ENCODE results near the gene SSX2IP. TPM values are rescaled to one million over a fixed set of nuclear protein-coding genes. Genes with fewer than 3 reads are reported as not detected.

The SSX2IP gene
- polyA plus RNA-seq, 3 donors, result 0.85 to 2.8 (median 2.2) TPM

- H3K4me3 Mint-ChIP-seq, result no peak overlapping the region
- peaks cover 0 to 2% of the 10 kb centered on the region in 2 donors for H3K36me3 Mint-ChIP-seq
- H3K27ac Mint-ChIP-seq, result no peak overlapping the region
- intact Hi-C loops (cut with micrococcal nuclease), result loop anchor here (5.0 kb wide), 2 partner anchors 188 to 483 kb away; partner anchors contain the start of gene PRKACB (in 1 of the 2)
- Histone ChIP-seq H3K27ac (ENCODE audit: low read depth in 1 of 2, low read length in 2 of 2) (no peak overlapping the region), H3K4me2 (replicated peaks; ENCODE audit: extremely low read depth, low read length, poor library complexity, severe bottlenecking) (no peak overlapping the region), H3K4me1 (ENCODE audit: control insufficient read depth in 1 of 2, insufficient read depth in 2 of 2, low read length in 2 of 2) (peaks cover 5 to 7% of the 10 kb centered on the region in 2 donors), H4K20me1 (ENCODE audit: insufficient read depth, low read length) (no peaks in the 10 kb centered on the region), H3K4me3 (replicated peaks in 1 of 3; ENCODE audit: low read depth in 2 of 3, low read length in 3 of 3) (no peak overlapping the region), H3K9ac (ENCODE audit: insufficient read depth, low read length, poor library complexity, severe bottlenecking) (no peak overlapping the region), H3K36me3 (replicated peaks in 1 of 2; ENCODE audit: control insufficient read depth in 1 of 2, insufficient read depth in 2 of 2, low read length in 2 of 2) (no peaks in the 10 kb centered on the region), H2AFZ (ENCODE audit: insufficient read depth, low read depth, low read length, poor library complexity, severe bottlenecking) (no peak overlapping the region), H3K9me3 (replicated peaks in 1 of 2; ENCODE audit: control insufficient read depth in 1 of 2, insufficient read depth in 1 of 2, low read length in 2 of 2) (no peaks in the 10 kb centered on the region), H3K27me3 (ENCODE audit: control insufficient read depth in 2 of 2, insufficient read depth in 2 of 2, low read length in 2 of 2) (no peaks in the 10 kb centered on the region), H3K79me2 (ENCODE audit: insufficient read depth, low read length) (no peaks in the 10 kb centered on the region)
- peaks cover 7% of the 10 kb centered on the region for H3K4me1 Mint-ChIP-seq
- WGBS (ENCODE audit: insufficient coverage), result 100% methylated on average over 3 of the region's 5 CpGs
- no peaks in the 10 kb centered on the region for H3K9me3 Mint-ChIP-seq
- DNase-seq, result no peak
- peaks cover 0 to 3% (median under 1%) of the 10 kb centered on the region in 3 donors for H3K27me3 Mint-ChIP-seq (ENCODE audit: low read depth in 3 of 3)
- TF ChIP-seq CTCF (IDR thresholded peaks at IDR 0.05), result no peak
Observed at GRCh38 chr1:84624876-84625275, 65.4 kb downstream of the SSX2IP start.

- Histone ChIP-seq H4K20me1 (ENCODE audit: insufficient read depth, low read length) (no peaks in the 10 kb centered on the region), H2AFZ (ENCODE audit: insufficient read depth, low read depth, low read length, poor library complexity, severe bottlenecking) (no peak overlapping the region), H3K27me3 (ENCODE audit: control insufficient read depth in 2 of 2, insufficient read depth in 2 of 2, low read length in 2 of 2) (no peaks in the 10 kb centered on the region), H3K9me3 (replicated peaks in 1 of 2; ENCODE audit: control insufficient read depth in 1 of 2, insufficient read depth in 1 of 2, low read length in 2 of 2) (no peaks in the 10 kb centered on the region), H3K36me3 (replicated peaks in 1 of 2; ENCODE audit: control insufficient read depth in 1 of 2, insufficient read depth in 2 of 2, low read length in 2 of 2) (no peaks in the 10 kb centered on the region), H3K9ac (ENCODE audit: insufficient read depth, low read length, poor library complexity, severe bottlenecking) (no peak overlapping the region), H3K4me2 (replicated peaks; ENCODE audit: extremely low read depth, low read length, poor library complexity, severe bottlenecking) (no peak overlapping the region), H3K27ac (ENCODE audit: low read depth in 1 of 2, low read length in 2 of 2) (no peak overlapping the region), H3K4me3 (replicated peaks in 1 of 3; ENCODE audit: low read depth in 2 of 3, low read length in 3 of 3) (no peak overlapping the region), H3K79me2 (ENCODE audit: insufficient read depth, low read length) (no peaks in the 10 kb centered on the region), H3K4me1 (ENCODE audit: control insufficient read depth in 1 of 2, insufficient read depth in 2 of 2, low read length in 2 of 2) (peaks cover 5 to 16% of the 10 kb centered on the region in 2 donors)
- Mint-ChIP-seq H3K4me3 (no peak overlapping the region), H3K27ac (no peak overlapping the region), H3K9me3 (no peaks in the 10 kb centered on the region), H3K36me3 (peaks cover 0 to 2% of the 10 kb centered on the region in 2 donors), H3K27me3 (ENCODE audit: low read depth in 3 of 3) (peaks cover 0 to 8% (median 2%) of the 10 kb centered on the region in 3 donors), H3K4me1 (peaks cover 13% of the 10 kb centered on the region)
- WGBS (ENCODE audit: insufficient coverage), result 91% methylated on average over 14 of the region's 14 CpGs
- DNase-seq, result no peak
- intact Hi-C loops (cut with micrococcal nuclease), result loop anchor here (2.0 to 5.0 kb wide), 3 partner anchors 49 to 479 kb away; partner anchors contain the start of gene PRKACB (in 1 of the 2)
- no peak for TF ChIP-seq CTCF (IDR thresholded peaks at IDR 0.05)
Observed at GRCh38 chr1:84621553-84621952, 68.7 kb downstream of the SSX2IP start.

Data from CD14-positive monocyte (primary cell).